ENCODE results near the gene SLC44A2.

The SLC44A2 gene

DNA sequence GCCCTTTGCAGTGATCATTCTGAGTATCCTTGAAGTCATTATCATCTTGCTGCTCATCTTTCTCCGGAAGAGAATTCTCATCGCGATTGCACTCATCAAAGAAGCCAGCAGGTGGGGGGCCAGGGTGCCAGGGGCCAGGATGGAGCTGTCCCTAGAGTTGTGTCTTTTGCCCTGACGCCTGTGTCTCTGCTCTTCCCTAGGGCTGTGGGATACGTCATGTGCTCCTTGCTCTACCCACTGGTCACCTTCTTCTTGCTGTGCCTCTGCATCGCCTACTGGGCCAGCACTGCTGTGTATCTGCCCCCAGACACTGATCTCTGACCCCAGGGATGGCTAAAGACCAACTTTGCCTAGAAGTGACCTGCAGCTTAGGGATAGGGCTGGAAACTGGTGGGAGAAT, 9.6 kb downstream of the SLC44A2 start:
- DNase-seq (ENCODE audit: low read depth) = no peak
- no peak for TF ChIP-seq POLR2A (IDR thresholded peaks at IDR 0.05; ENCODE audit: extremely low read depth, insufficient read length)
- TF ChIP-seq, protein P1, sequence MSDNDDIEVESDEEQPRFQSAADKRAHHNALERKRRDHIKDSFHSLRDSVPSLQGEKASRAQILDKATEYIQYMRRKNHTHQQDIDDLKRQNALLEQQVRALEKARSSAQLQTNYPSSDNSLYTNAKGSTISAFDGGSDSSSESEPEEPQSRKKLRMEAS (IDR thresholded peaks at IDR 0.05; ENCODE audit: low read depth, low read length) = no peak
- TF ChIP-seq, protein P2, sequence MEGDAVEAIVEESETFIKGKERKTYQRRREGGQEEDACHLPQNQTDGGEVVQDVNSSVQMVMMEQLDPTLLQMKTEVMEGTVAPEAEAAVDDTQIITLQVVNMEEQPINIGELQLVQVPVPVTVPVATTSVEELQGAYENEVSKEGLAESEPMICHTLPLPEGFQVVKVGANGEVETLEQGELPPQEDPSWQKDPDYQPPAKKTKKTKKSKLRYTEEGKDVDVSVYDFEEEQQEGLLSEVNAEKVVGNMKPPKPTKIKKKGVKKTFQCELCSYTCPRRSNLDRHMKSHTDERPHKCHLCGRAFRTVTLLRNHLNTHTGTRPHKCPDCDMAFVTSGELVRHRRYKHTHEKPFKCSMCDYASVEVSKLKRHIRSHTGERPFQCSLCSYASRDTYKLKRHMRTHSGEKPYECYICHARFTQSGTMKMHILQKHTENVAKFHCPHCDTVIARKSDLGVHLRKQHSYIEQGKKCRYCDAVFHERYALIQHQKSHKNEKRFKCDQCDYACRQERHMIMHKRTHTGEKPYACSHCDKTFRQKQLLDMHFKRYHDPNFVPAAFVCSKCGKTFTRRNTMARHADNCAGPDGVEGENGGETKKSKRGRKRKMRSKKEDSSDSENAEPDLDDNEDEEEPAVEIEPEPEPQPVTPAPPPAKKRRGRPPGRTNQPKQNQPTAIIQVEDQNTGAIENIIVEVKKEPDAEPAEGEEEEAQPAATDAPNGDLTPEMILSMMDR (IDR thresholded peaks at IDR 0.05; ENCODE audit: low read depth, low read length) = no peak
- TF ChIP-seq MYC (IDR thresholded peaks at IDR 0.05; ENCODE audit: low read depth, low read length) = no peak
- H3K4me3 ChIP-seq (ENCODE audit: low read depth, low read length) = no peak overlapping the region

DNA sequence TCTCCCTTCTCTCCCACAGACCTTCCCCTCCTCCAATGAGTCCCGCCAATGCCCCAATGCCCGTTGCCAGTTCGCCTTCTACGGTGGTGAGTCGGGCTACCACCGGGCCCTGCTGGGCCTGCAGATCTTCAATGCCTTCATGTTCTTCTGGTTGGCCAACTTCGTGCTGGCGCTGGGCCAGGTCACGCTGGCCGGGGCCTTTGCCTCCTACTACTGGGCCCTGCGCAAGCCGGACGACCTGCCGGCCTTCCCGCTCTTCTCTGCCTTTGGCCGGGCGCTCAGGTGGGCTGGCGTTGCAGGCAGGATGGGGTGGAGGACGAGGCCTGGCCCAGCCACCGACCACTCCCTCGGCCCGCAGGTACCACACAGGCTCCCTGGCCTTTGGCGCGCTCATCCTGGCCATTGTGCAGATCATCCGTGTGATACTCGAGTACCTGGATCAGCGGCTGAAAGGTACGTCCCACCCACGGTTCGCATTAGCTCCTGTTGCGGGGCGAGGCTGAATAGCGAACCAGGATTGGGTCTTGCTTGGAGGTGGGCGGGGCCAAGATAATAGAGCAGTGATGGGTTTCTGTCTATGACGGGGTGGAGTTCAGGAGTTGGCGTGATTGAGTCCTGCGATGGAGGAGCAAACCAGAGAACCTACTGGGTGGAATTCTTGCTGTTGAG, 11.1 kb downstream of the SLC44A2 start:
- H3K4me3 ChIP-seq (ENCODE audit: low read depth, low read length) = no peak overlapping the region
- DNase-seq (ENCODE audit: low read depth) = no peak
- TF ChIP-seq MYC (IDR thresholded peaks at IDR 0.05; ENCODE audit: low read depth, low read length) (no peak), POLR2A (IDR thresholded peaks at IDR 0.05; ENCODE audit: extremely low read depth, insufficient read length) (no peak)
- TF ChIP-seq, protein P1 (IDR thresholded peaks at IDR 0.05; ENCODE audit: low read depth, low read length) = no peak
- TF ChIP-seq, protein P2 (IDR thresholded peaks at IDR 0.05; ENCODE audit: low read depth, low read length) = no peak

DNA sequence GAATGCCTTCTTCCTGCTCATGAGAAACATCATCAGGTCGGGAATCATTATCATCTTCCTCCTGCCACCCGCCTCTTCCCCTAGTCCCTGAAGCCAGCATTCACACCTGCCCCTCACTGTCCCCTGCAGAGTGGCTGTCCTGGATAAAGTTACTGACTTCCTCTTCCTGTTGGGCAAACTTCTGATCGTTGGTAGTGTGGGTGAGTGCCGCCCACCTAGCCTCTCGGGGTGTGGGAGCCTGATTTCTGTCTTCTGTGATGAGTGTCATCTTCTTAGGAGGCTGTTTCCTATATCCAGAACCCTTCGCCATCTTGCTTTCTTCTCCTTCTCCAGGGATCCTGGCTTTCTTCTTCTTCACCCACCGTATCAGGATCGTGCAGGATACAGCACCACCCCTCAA, 12.5 kb downstream of the SLC44A2 start:
- DNase-seq (ENCODE audit: low read depth) = peak; percentile 81
- TF ChIP-seq, protein P1 (IDR thresholded peaks at IDR 0.05; ENCODE audit: low read depth, low read length) = no peak; the same call in 1 of the 2 replicates
- TF ChIP-seq POLR2A (IDR thresholded peaks at IDR 0.05; ENCODE audit: extremely low read depth, insufficient read length) = no peak
- TF ChIP-seq, protein P2 (IDR thresholded peaks at IDR 0.05; ENCODE audit: low read depth, low read length) = no peak
- TF ChIP-seq MYC (IDR thresholded peaks at IDR 0.05; ENCODE audit: low read depth, low read length) = no peak
- H3K4me3 ChIP-seq (ENCODE audit: low read depth, low read length) = no peak overlapping the region

DNA sequence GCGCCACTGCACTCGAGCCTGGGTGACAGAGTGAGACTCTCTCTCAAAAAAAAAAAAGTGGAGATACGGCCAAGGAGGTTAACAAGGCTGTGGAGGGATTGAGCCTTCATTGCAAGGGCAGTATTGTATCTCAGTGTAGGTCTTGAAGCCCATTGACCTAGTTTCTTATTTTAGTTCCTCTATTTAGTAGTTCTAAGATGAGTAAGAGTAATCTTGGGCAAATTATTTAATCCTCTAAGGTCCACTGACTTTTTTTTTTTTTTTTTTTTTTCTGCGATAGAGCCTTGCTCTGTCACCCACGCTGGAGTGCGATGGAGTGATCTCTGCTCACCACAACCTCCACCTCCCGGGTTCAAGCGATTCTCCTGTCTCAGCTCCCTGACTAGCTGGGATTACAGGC, 14.5 kb downstream of the SLC44A2 start:
- peak; percentile 88 for DNase-seq (ENCODE audit: low read depth)
- H3K4me3 ChIP-seq (ENCODE audit: low read depth, low read length) = no peak overlapping the region
- TF ChIP-seq MYC (IDR thresholded peaks at IDR 0.05; ENCODE audit: low read depth, low read length) (no peak), POLR2A (IDR thresholded peaks at IDR 0.05; ENCODE audit: extremely low read depth, insufficient read length) (no peak)
- TF ChIP-seq, protein P1 (IDR thresholded peaks at IDR 0.05; ENCODE audit: low read depth, low read length) = no peak
- TF ChIP-seq, protein P2 (IDR thresholded peaks at IDR 0.05; ENCODE audit: low read depth, low read length) = no peak

DNA sequence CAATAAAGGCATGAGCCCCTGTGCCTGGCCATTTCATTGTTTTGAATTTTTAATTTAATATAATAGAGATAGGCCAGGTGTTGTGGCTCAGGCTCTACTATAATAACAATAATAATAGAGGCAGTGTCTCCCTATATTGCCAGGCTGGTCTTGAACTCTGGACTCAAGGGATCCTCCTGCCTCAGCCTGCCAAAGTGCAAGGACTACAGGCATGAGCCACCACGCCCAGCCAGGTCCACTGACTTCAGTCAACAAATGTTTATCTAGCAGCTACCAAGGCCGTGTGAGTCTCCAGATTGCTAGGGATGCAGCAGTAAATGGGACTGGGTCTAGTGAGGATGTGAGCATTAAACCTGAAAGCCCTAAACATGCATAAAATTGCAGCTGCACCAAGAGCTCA, 15.0 kb downstream of the SLC44A2 start:
- TF ChIP-seq MYC (IDR thresholded peaks at IDR 0.05; ENCODE audit: low read depth, low read length) = no peak
- TF ChIP-seq POLR2A (IDR thresholded peaks at IDR 0.05; ENCODE audit: extremely low read depth, insufficient read length) = no peak
- TF ChIP-seq, protein P1 (IDR thresholded peaks at IDR 0.05; ENCODE audit: low read depth, low read length) = no peak
- TF ChIP-seq, protein P2 (IDR thresholded peaks at IDR 0.05; ENCODE audit: low read depth, low read length) = no peak
- H3K4me3 ChIP-seq (ENCODE audit: low read depth, low read length) = no peak overlapping the region
- DNase-seq (ENCODE audit: low read depth) = no peak
